ENCODE data around the gene SP7.
"Not testable (repeated sequence)": the region's sequence is repeated elsewhere in the genome, so short reads cannot be mapped to it uniquely, and the experiment has no call there.

SP7 gene

DNA sequence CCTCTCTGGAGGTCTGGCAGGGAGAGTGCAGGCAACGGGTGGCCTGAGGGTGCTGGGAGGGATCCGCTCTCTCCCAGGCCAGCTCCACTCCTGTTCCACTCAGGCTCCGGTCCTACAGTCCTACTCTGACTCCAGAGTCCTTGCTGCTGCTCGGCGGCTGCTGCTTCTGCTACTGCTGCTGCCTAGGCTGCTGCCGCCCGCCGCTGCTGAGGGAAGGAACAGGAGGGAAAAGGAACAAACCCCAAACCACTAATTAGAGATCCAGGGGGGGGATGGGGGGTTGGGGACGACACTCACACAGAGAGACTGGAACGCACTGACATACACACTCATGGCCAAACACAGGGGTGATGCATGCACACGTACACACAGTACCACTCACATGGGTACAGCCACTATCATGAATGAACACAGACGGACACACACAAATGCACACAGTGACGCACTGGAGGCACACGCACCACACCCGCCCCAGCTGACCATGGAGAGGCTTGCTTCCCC, at the start of gene SP7:
Gene SP7 (minus strand): TSS at position 174 of the 501 bp plus-strand sequence. CDS start 708 bp downstream, outside the sequence.
- DNase-seq (ENCODE audit: low read depth in 2 of 2), result no peak

DNA sequence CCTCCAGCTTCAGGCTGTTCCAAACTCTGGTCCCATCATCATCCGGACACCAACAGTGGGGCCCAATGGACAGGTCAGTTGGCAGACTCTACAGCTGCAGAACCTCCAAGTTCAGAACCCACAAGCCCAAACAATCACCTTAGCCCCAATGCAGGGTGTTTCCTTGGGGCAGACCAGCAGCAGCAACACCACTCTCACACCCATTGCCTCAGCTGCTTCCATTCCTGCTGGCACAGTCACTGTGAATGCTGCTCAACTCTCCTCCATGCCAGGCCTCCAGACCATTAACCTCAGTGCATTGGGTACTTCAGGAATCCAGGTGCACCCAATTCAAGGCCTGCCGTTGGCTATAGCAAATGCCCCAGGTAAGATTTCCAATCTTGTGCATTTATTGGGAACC, 47.1 kb upstream of the SP7 start:
- no peak for DNase-seq (ENCODE audit: low read depth in 2 of 2)

DNA sequence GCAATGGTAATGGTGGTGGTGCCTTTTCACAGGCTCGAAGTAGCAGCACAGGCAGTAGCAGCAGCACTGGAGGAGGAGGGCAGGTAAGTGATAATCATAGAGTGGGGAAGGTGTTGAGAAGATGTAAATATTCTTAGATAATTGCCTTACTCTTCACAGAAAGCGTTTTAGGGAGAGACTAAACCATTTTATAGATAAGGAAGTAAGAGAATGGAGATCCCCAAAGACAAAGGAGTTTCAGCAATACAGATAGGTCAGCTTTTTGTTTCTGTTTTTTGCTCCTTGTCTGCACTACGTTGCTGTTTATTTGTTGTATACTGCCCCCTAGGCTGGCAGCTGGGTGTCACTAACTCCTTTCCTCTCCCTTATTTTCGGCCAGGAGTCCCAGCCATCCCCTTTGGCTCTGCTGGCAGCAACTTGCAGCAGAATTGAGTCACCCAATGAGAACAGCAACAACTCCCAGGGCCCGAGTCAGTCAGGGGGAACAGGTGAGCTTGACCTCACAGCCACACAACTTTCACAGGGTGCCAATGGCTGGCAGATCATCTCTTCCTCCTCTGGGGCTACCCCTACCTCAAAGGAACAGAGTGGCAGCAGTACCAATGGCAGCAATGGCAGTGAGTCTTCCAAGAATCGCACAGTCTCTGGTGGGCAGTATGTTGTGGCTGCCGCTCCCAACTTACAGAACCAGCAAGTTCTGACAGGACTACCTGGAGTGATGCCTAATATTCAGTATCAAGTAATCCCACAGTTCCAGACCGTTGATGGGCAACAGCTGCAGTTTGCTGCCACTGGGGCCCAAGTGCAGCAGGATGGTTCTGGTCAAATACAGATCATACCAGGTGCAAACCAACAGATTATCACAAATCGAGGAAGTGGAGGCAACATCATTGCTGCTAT, 45.8 kb upstream of the SP7 start:
- DNase-seq (ENCODE audit: low read depth in 2 of 2), result no peak

DNA sequence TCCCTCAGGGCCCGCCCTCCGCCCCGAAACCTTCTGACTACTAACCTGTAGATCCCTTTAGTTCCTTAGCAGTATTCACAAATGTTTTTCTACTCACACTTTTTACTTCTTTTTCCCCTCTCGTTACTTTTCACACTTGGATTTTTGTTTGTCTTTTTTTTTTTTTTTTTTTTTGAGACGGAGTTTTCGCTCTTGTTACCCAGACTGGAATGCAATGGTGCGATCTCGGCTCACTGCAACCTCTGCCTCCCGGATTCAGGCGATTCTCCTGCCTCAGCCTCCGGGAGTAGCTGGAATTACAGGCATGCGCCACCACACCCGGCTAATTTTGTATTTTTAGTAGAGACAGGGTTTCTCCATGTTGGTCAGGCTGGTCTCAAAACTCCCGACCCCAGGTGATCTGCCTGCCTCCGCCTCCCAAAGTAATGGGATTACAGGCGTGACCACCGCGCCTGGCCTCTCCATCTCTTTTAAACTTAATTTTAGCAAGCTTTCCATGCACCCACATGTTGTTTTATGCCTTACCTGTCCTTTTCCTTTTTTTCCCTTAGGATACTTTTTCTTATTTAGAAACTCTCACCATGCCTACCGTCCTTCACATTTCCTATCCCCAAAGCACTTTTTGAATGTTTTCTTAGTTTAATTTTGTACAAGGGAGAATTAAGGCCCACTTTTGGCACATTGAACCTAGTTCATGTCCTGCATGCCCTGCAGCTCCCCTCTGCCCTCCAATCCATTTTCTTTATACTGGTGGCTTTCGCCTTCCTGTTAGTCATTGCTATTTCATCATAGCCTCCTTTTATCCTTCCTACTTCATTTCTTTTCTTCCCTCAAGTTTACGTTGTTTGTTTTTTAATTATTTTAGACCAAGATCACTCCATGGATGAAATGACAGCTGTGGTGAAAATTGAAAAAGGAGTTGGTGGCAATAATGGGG, 44.9 kb upstream of the SP7 start:
- DNase-seq (ENCODE audit: low read depth in 2 of 2), result no peak

DNA sequence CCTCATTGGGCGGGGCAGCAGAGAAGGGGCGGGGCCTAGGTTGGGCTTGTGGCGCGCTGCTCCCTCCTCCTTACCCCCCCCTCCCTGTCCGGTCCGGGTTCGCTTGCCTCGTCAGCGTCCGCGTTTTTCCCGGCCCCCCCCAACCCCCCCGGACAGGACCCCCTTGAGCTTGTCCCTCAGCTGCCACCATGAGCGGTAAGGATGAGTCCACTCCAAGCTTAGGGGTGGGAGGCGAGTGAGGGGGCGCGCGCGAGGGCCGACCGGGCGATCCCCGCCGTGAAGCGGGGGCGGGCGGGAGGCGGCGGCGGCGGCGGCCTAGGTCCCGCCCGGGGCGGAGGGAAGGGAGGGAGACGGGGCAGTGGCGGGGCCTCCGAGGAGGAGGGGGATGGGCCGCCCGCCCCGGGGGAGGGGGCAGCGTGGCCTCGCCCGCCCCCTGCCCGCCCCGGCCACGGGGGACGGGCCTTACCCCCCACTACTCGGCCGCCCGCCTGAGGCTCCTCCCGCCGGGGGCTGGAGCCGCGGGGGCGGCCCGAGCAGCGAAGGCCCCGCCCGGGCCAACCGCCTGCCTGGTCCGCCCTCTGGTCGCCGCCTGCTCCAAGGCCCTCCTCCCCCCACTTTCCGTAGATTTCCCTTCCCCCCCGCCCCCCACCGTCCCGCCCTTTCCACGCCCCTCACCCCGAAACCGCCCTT, 44.1 kb upstream of the SP7 start, which contains the start of gene SP1:
Gene SP1 (plus strand): TSS at position 73 of the 690 bp plus-strand sequence. CDS start 116 bp downstream, at position 189.
- peak; percentile 94 to 98 for DNase-seq (ENCODE audit: low read depth in 2 of 2)

DNA sequence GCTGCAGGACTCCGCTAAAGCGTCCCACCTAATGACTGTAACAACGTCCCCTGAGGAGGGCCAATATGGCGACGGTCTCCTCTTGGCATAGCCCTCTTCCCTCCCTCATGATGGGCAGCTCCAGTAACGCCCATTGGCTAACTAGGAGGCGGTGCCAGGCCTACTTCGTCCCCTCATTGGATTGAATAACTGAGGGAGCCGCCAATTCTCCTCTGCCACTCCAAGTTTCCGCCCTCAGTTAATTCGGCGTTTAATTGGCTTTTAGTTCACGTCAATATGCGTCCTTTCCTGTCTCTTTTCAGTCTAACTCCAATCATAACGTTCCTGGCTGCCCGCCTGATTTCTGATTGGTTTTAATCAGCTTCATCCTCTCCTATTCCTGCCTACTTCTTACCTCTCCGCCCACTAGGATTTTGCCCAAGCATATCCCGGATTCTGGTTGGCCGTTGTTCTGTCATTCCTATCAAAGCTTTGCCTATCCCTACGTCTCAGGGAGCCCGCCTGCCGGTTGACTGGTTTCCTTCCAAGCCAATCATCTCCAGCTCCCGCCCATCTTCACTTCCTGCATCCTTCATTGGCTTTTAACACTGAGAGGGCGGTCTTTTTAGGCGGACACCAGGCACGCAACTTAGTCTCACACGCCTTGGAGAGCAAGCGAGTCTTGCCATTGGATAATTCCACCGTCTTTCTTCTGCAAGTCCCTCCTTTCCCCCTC, 43.4 kb upstream of the SP7 start:
- peak; percentile 82 to 91 for DNase-seq (ENCODE audit: low read depth in 2 of 2)

DNA sequence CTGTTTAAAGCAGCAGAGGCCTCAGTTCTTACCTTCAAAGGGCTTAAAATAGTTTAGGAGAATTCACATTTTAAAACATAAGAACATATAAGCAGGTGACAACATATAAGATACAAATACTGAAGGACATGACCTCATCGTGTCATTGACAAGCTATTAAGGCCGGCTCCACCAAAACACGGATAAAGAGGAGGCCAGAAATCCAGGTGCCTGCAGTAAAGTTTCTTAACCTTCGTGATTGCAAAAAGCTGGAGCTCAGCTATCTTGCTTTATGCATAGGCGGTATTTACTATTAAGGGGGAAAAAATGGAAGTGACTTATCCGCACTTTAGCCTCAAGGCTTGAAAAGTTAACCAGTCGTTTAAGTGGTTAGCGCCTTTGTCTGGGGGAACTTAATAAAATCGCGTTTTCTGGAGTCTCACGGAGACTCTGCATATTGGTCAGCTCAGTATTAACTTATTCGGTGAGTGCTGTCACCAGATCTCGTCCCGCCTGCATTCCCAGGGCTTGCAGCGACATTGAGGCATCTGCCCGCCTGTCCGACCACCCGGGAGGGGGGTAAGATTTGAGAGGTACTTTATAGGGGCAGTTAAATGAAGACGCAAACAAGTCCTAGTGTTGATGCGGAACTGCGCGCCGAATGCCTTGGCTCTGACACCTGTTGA, 42.7 kb upstream of the SP7 start:
- no peak for DNase-seq (ENCODE audit: low read depth in 2 of 2)

DNA sequence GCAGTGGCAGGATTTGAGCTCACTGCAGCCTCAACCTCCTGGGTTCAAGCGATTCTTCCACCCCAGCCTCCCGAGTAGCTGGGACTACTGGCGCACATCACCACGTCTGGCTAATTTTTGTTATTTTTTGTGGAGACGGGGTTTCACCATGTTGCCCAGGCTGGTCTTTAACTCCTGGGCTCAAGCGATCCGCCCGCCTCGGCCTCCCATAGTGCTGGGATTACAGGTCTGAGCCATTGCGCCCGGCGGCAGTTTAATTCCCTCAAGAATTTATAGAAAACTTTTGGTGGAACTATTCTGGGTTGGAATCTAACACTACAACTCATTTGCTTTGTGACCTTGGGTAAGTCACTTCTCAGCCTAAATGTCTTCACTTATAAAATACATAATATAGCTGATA, 42.1 kb upstream of the SP7 start:
- no peak for DNase-seq (ENCODE audit: low read depth in 2 of 2)

DNA sequence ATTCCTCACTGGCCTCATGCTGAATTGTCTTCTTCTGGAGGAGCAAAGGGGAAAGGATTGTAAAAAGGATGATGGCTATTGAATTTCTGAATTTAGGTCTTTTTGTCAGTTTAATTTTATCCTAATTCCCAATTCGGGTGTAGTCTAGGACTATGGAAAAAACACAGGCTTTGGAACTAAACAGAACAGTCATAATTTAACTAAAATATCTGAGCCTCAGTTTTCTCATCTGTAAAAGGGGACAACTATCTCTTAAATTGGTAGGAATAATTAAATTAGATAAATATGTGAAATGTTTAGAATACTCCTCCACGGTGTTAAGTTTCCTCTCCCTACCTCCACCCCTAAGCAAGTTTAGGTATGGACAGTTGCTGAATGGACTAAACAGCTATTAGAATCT, 40.6 kb upstream of the SP7 start:
- no peak for DNase-seq (ENCODE audit: low read depth in 2 of 2)

DNA sequence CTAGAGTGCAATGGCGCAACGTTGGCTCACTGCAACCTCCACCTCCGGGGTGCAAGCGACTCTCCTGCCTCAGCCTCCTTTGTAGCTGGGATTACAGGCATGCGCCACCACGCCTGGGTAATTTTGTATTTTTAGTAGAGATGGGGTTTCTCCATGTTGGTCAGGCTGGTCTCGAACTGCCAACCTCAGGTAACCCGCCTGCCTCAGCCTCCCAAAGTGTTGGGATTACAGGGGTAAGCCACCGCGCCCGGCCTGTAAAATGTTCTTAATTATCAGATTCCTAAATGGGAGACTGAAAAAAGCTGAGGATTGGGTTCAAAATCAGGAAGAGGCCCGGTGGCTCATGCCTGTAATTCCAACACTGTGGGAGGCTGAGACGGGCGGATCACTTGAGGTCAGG, 38.1 kb upstream of the SP7 start:
- DNase-seq (ENCODE audit: low read depth in 2 of 2), result not testable (repeated sequence)

DNA sequence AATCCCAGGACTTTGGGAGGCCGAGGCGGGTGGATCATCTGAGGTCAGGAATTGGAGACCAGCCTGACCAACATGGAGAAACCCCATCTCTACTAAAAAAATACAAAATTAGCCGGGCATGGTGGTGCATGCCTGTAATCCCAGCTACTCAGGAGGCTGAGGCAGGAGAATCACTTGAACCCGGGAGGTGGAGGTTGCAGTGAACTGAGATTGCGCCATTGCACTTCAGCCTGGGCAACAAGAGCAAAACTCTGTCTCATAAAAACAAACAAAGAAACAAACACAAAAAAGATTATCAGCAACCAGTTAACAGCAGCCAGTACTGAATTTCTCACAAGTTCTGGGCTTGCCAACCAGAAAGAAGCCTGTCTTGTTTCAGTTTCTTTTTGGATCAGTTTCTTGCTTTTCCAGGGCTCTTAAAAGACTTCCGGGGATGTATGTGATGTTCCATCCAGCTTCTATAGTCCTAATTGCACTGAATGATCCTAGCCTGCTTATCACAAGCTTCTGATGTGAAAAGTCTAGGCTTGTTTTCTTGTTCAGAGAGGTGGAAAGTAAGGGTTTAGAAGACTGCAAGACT, 37.5 kb upstream of the SP7 start:
- DNase-seq (ENCODE audit: low read depth in 2 of 2), result not testable (repeated sequence)

DNA sequence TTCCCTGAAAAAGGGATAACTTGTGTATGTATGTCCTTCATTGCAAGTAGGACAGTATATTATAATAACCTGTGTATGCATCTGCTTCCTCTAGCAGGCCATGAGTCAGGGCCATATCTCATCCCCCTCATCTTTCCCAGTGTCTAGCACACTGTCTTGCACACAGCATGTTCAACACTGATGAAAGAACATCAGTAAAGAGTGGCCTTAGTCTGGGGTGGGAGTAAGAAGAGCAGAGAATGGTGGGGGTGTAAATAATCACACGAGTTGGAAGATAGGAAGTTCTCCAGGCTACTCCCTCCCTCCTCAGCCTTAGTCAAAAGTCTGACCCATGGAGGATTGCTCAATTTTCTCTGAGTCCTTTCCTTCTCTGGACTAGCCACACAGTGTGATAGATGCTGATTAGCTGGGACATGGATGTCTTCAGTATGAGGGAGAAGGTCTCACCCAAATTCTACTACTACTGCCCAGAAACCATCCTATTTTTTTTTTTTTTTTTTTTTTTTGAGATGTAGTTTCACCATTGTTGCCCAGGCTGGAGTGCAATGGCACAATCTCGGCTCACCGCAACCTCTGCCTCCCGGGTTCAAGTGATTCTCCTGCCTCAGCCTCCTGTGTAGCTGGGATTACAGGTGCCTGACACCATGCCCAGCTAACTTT, 29.2 kb upstream of the SP7 start:
- DNase-seq (ENCODE audit: low read depth in 2 of 2), result no peak

DNA sequence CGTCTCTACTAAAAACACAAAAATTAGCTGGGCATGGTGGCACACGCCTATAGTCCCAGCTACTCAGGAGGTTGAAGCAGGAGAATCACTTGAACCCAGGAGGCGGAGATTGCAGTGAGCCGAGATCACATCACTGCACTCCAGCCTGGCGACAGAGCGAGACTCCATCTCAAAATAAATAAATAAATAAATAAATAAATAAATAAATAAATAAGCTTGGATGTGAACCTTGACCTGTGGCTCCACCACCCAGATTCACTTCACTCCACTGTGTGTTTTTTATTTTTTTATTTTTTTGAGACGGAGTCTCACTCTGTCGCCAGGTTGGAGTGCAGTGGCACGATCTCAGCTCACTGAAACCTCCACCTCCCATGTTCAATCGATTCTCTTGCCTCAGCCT, 25.5 kb upstream of the SP7 start:
- DNase-seq (ENCODE audit: low read depth in 2 of 2), result not testable (repeated sequence)

DNA sequence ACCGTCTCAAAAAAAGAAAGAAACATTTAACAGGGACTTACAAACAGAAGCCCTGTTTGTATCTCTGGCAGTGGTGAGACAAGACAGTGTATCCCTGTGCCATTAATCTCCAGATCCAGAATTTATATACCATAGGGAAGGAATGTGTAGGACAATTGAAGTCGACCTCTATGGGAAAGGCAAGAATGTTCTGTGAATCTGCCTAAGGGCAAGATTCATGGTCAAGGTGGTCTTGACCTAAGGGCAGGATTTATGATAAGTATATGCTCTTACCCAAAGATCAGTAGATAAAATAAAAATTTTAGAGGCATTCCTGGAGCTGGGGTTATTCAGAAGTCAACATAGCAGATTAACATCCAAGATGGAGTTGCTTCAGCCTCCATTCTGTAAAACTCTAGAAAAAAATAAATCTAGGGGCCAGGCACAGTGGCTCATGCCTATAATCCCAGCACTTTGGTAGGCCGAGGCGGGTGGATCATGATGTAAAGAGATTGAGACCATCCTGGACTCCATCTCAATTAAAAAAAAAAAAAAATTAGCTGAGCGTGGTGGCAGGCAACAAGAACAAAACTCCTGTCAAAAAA, 22.8 kb upstream of the SP7 start:
- DNase-seq (ENCODE audit: low read depth in 2 of 2), result no peak

DNA sequence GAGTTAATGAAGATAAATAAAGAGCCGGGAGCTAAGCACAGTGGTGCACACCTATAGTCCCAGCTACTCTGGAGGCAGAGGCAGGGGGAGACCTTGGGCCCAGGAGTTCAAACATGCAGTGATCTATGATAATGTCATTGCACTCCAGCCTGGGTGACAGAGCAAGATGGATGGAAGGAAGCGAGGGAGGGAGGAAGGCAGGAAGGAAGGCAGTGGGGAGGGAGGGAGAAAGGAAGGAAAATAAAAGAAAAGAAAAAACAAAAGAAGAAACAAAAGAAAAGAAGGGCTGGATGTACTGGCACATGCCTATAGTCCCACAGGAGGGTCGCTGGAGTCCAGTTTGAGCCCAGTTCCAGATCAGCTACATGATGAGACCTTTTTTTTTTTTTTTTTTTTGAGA, 19.0 kb upstream of the SP7 start:
- no peak for DNase-seq (ENCODE audit: low read depth in 2 of 2)

DNA sequence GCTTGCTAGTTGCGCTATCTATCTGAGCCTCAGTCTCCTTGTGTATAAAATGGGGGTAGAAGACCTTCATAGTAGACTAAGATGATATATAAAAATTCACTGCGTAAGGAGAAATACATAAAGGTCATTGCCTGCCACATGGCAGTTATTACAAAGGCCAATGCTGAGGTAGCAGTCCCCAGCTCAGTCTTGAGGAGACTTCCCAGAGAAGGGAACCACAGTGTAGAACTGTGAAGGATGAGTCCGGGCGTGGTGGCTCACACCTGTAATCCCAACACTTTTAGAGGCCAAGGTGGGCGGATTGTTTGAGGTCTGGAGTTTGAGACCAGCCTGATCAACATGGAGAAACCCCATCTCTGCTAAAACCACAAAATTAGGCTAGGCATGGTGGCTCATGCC, 17.1 kb upstream of the SP7 start:
- DNase-seq (ENCODE audit: low read depth in 2 of 2), result no peak

DNA sequence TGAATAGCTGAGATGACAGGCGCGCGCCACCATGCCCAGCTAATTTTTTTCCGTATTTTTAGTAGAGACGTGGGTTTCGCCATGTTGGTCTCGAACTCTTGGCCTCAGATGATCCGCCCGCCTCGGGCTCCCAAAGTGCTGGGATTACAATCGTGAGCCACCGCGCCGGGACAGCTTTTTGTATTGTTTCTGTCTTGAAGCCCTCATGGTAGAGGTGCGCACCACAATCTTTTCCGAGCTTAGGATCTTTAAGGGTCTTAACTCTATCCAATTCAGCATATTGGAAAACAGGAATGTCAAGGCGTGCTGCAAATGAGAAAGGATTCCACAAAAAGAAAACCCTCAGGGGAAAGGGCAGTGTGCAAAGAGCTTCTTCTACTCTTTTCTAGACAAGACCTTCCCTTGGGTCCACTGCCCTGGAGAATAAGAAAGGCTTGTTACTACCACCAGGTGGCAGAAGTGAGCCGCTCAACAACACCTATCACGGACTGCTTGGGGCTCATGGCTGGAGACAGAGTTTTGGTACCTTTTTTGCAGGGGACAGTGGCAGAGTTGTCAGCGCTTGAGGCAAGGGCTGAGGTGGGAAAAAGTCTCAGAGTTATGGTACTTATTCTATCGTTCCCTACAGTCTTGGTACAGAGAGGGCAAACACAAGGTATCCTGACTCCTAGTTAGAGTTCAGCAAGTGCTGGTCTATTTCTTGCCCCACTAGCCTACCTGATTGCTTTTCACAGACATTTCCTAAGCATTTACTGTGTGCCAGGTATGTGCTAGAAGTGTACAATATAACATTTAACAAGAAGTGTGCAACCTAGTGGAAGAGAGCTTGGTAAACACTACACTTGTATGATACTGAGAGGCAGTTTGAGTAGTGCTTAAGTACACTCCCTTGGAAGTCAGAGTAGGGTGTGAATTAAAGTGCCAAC, 16.4 kb upstream of the SP7 start:
- DNase-seq (ENCODE audit: low read depth in 2 of 2), result peak; percentile 49 to 63

DNA sequence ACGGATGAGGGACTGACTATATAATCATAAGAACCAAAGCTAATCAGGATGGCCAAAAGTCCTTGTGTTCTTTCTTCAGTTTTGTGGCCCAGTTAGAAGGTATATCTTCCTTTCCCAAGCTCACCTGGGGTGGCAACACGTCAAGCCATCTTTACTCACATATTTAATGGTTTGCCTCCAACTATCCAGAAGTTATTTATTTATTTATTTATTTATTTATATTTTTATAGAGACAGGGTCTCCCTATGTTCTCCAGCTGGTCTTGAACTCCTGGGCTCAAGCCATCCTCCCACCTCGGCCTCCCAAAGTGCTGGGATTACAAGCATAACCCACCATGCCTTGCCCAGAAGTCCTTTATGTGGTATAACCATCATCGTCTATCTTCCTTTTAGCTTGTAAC, 11.8 kb upstream of the SP7 start:
- DNase-seq (ENCODE audit: low read depth in 2 of 2), result no peak
